Activated CD4-positive, alpha-beta T cell treated with anti-CD3 and anti-CD28 coated beads, Interleukin-2, amount 10 ng/mL, durations not matched to agents 24 days and 14 days (primary cell): ENCODE measurements around the gene HTR6. TPM values are rescaled to one million over a fixed set of nuclear protein-coding genes. Genes with fewer than 3 reads are reported as not detected.

Experiments
- DNase-seq: peaks from one replicate; pipeline ENCODE4 v3.0.0; 2022
- H3K27ac Mint-ChIP-seq: one replicate; pipeline ENCODE4 v1.8.0; 2022; ENCODE audit warnings: mild to moderate bottlenecking, mixed read lengths
- H3K27me3 Mint-ChIP-seq: one replicate; pipeline ENCODE4 v1.8.0; 2022; ENCODE audit warnings: mixed read lengths
- H3K36me3 Mint-ChIP-seq: one replicate; pipeline ENCODE4 v1.8.0; 2022; ENCODE audit warnings: low read depth, mild to moderate bottlenecking, mixed read lengths
- H3K4me1 Mint-ChIP-seq: one replicate; pipeline ENCODE4 v1.8.0; 2021; ENCODE audit warnings: mixed read lengths
- H3K4me3 Mint-ChIP-seq: one replicate; pipeline ENCODE4 v1.8.0; 2022; ENCODE audit warnings: mild to moderate bottlenecking, moderate library complexity, mixed read lengths
- H3K9me3 Mint-ChIP-seq: one replicate; pipeline ENCODE4 v1.8.0; 2021; ENCODE audit warnings: mixed read lengths
- intact Hi-C: fragments of 100-400 bp; cut with micrococcal nuclease; formaldehyde crosslinking; loops from one replicate; pipeline ENCODE4 v1.15.1; 2023
- total RNA-seq: library from RNA; stranded (reverse); gene quantifications from 2 replicates; pipeline ENCODE4 v1.2.3, GENCODE V29; 2022

Gene HTR6
- total RNA-seq, 1 donor from 2014 or later: not detected

GRCh38 chr1:19678493-19678892, 13.8 kb downstream of the HTR6 start:
- Mint-ChIP-seq H3K27me3 (peaks cover 8% of the 10 kb centered on the region), H3K4me3 (no peak overlapping the region), H3K4me1 (no peaks in the 10 kb centered on the region), H3K36me3 (no peaks in the 10 kb centered on the region), H3K9me3 (no peaks in the 10 kb centered on the region), H3K27ac (no peak overlapping the region)
- intact Hi-C loops: no loop called here
- no peak for DNase-seq

- Mint-ChIP-seq H3K4me1 (no peaks in the 10 kb centered on the region), H3K9me3 (no peaks in the 10 kb centered on the region), H3K27me3 (peaks cover 8% of the 10 kb centered on the region)
Measured at GRCh38 chr1:19678931-19679453, 14.3 kb downstream of the HTR6 start.

GRCh38 chr1:19679691-19680090, 15.0 kb downstream of the HTR6 start:
- Mint-ChIP-seq H3K27ac (no peak overlapping the region), H3K27me3 (peaks cover 6% of the 10 kb centered on the region), H3K4me3 (no peak overlapping the region), H3K4me1 (no peaks in the 10 kb centered on the region), H3K9me3 (no peaks in the 10 kb centered on the region), H3K36me3 (no peaks in the 10 kb centered on the region)
- intact Hi-C loops: no loop called here
- DNase-seq: no peak

More at GRCh38 chr1:19678931-19679453, 14.3 kb downstream of the HTR6 start:
- no peak overlapping the region for H3K4me3 Mint-ChIP-seq
- H3K27ac Mint-ChIP-seq: no peak overlapping the region
- intact Hi-C loops: no loop called here
- no peaks in the 10 kb centered on the region for H3K36me3 Mint-ChIP-seq
- no peak for DNase-seq

- intact Hi-C loops: no loop called here
- no peaks in the 10 kb centered on the region for H3K9me3 Mint-ChIP-seq
- no peaks in the 10 kb centered on the region for H3K4me1 Mint-ChIP-seq
- no peak overlapping the region for H3K27ac Mint-ChIP-seq
- no peak for DNase-seq
- H3K27me3 Mint-ChIP-seq: peaks cover 3% of the 10 kb centered on the region
- no peak overlapping the region for H3K4me3 Mint-ChIP-seq
- H3K36me3 Mint-ChIP-seq: no peaks in the 10 kb centered on the region
Measured at GRCh38 chr1:19680644-19681043, 16.0 kb downstream of the HTR6 start.

GRCh38 chr1:19682257-19682656, 17.6 kb downstream of the HTR6 start:
- peaks cover under 1% of the 10 kb centered on the region for H3K9me3 Mint-ChIP-seq
- intact Hi-C loops: no loop called here
- H3K4me3 Mint-ChIP-seq: no peak overlapping the region
- no peaks in the 10 kb centered on the region for H3K36me3 Mint-ChIP-seq
- H3K27ac Mint-ChIP-seq: no peak overlapping the region
- H3K27me3 Mint-ChIP-seq: peaks cover 2% of the 10 kb centered on the region
- no peaks in the 10 kb centered on the region for H3K4me1 Mint-ChIP-seq
- DNase-seq: no peak

GRCh38 chr1:19682901-19683300, 18.2 kb downstream of the HTR6 start:
- Mint-ChIP-seq H3K36me3 (peaks cover 4% of the 10 kb centered on the region), H3K4me1 (no peaks in the 10 kb centered on the region), H3K9me3 (peaks cover 3% of the 10 kb centered on the region), H3K27ac (no peak overlapping the region), H3K4me3 (no peak overlapping the region), H3K27me3 (no peaks in the 10 kb centered on the region)
- DNase-seq: no peak
- intact Hi-C loops: no loop called here

GRCh38 chr1:19683351-19683750, 18.7 kb downstream of the HTR6 start:
- intact Hi-C loops: no loop called here
- Mint-ChIP-seq H3K4me1 (peaks cover 4% of the 10 kb centered on the region), H3K4me3 (no peak overlapping the region), H3K9me3 (peaks cover 3% of the 10 kb centered on the region), H3K27ac (no peak overlapping the region), H3K27me3 (no peaks in the 10 kb centered on the region), H3K36me3 (peaks cover 4% of the 10 kb centered on the region)
- no peak for DNase-seq

- Mint-ChIP-seq H3K27ac (no peak overlapping the region), H3K36me3 (peaks cover 9% of the 10 kb centered on the region), H3K4me1 (peaks cover 4% of the 10 kb centered on the region), H3K9me3 (peaks cover 5% of the 10 kb centered on the region), H3K4me3 (no peak overlapping the region), H3K27me3 (no peaks in the 10 kb centered on the region)
- DNase-seq: no peak
- intact Hi-C loops: no loop called here
Measured at GRCh38 chr1:19684677-19685076, 20.0 kb downstream of the HTR6 start.

- H3K27ac Mint-ChIP-seq: no peak overlapping the region
- no peak overlapping the region for H3K4me3 Mint-ChIP-seq
- DNase-seq: no peak
- H3K36me3 Mint-ChIP-seq: peaks cover 14% of the 10 kb centered on the region
- H3K4me1 Mint-ChIP-seq: peaks cover 5% of the 10 kb centered on the region
- no peaks in the 10 kb centered on the region for H3K27me3 Mint-ChIP-seq
- intact Hi-C loops: no loop called here
- peaks cover 11% of the 10 kb centered on the region for H3K9me3 Mint-ChIP-seq
Measured at GRCh38 chr1:19685994-19686393, 21.3 kb downstream of the HTR6 start.

- no peaks in the 10 kb centered on the region for H3K27me3 Mint-ChIP-seq
- peaks cover 5% of the 10 kb centered on the region for H3K4me1 Mint-ChIP-seq
- peaks cover 22% of the 10 kb centered on the region for H3K36me3 Mint-ChIP-seq
- H3K27ac Mint-ChIP-seq: no peak overlapping the region
- intact Hi-C loops: no loop called here
- H3K4me3 Mint-ChIP-seq: no peak overlapping the region
- DNase-seq: no peak
- peaks cover 16% of the 10 kb centered on the region for H3K9me3 Mint-ChIP-seq
Measured at GRCh38 chr1:19687414-19687813, 22.7 kb downstream of the HTR6 start.

GRCh38 chr1:19688041-19688842, 23.6 kb downstream of the HTR6 start:
- Mint-ChIP-seq H3K4me1 (peaks cover 5% of the 10 kb centered on the region), H3K9me3 (peaks cover 16% of the 10 kb centered on the region), H3K27me3 (no peaks in the 10 kb centered on the region), H3K36me3 (peaks cover 22% of the 10 kb centered on the region), H3K27ac (no peak overlapping the region), H3K4me3 (no peak overlapping the region)
- no peak for DNase-seq
- intact Hi-C loops: no loop called here

- Mint-ChIP-seq H3K36me3 (peaks cover 22% of the 10 kb centered on the region), H3K4me1 (peaks cover 5% of the 10 kb centered on the region), H3K4me3 (no peak overlapping the region), H3K9me3 (peaks cover 16% of the 10 kb centered on the region), H3K27me3 (no peaks in the 10 kb centered on the region), H3K27ac (no peak overlapping the region)
- intact Hi-C loops: no loop called here
- no peak for DNase-seq
Measured at GRCh38 chr1:19689085-19689757, 24.5 kb downstream of the HTR6 start.

GRCh38 chr1:19689856-19690255, 25.2 kb downstream of the HTR6 start:
- no peak overlapping the region for H3K27ac Mint-ChIP-seq
- peaks cover 5% of the 10 kb centered on the region for H3K4me1 Mint-ChIP-seq
- intact Hi-C loops: no loop called here
- H3K27me3 Mint-ChIP-seq: no peaks in the 10 kb centered on the region
- H3K4me3 Mint-ChIP-seq: no peak overlapping the region
- DNase-seq: no peak
- H3K36me3 Mint-ChIP-seq: peaks cover 22% of the 10 kb centered on the region
- H3K9me3 Mint-ChIP-seq: peaks cover 16% of the 10 kb centered on the region

GRCh38 chr1:19690342-19690741, 25.7 kb downstream of the HTR6 start:
- Mint-ChIP-seq H3K36me3 (peaks cover 22% of the 10 kb centered on the region), H3K27me3 (no peaks in the 10 kb centered on the region), H3K4me3 (no peak overlapping the region), H3K9me3 (peaks cover 16% of the 10 kb centered on the region), H3K27ac (no peak overlapping the region), H3K4me1 (peaks cover 5% of the 10 kb centered on the region)
- no peak for DNase-seq
- intact Hi-C loops: no loop called here
